NCI-H1048 (cell line): ENCODE results near the gene FAM47E.

Experiments
- DNase-seq: peaks from one replicate; lab custom pipeline; 2025; lab: John Stamatoyannopoulos, UW

FAM47E gene, protein sequence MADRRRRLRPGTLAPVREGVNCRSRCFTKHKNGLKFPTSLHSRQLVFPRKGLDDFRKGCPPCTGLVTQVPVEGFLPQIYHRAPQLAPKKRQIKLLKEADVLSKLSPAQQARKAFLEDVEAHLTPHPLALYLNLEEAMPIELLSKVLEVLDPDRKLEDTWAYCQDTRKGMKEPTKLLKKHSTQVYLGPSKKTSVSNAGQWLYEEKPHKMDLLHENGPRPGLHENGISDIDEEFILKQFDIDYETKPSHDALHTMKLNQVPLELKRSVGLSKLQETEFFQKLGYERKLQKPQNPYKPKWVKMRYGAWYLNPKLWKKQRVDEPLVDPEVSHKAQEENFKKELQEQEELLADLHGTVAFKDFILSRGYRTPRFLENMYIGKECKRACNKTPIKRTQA

DNA sequence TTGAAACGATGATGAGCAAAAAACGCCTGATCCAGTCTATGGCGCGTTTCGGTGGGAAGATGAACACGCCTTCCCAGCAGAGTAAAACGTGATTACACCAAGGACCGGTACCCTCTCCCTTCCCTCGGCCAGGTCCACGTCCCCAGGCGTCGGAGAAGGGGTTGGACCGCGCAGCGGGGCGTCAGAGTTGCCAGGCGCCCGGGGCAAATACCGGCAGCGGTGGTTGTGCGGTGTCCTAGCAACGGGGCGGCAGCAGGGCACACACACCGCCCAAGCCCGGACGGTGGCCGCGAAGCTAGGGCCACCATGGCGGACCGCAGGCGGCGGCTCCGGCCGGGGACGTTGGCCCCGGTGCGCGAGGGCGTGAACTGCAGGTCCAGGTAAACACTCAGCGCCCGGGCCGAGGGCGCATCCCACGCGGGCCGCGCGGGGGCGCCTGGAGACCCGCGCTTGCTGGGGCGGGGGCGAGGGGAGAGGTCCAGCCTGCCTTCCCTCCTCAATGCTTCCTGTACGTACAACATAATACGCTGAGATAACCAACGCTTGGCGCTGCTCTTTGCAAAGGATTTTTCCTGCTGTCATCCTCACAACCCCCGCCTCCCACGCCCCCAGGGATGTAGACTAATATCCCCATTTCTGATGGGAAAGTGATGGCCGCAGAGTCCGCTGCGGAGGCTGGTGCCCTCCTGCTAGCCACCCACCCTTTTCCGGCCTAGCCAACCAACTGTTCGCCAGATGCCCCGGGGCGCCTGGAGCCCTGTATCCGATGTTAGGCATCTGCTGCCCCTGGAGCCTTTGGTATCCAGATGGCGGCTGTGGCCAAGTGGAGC is at the start of gene FAM47E:
FAM47E (plus strand) TSS at position 281 of the 830 bp plus-strand sequence; CDS start at position 307, 26 bp downstream.
- DNase-seq, result peak; percentile 12

DNA sequence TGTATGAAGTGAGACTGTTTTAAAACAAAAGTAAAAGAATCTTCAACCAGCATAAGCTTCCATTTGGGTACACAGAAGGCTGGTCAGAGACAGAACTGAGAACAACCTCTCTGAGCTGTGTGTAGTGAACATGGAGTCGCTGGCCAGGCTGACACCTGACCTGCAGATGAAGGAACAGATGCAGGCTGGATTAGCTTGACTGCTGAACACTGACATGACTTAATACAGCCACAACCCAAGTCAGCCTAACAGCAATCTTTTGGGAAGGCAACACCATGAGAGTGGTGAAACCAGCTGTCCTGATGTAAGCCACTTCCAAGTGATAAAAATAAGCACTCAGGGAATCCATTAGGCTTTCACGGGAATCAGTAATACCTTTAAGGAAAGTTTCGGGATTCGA is 48.0 kb upstream of the FAM47E start:
- no peak for DNase-seq

DNA sequence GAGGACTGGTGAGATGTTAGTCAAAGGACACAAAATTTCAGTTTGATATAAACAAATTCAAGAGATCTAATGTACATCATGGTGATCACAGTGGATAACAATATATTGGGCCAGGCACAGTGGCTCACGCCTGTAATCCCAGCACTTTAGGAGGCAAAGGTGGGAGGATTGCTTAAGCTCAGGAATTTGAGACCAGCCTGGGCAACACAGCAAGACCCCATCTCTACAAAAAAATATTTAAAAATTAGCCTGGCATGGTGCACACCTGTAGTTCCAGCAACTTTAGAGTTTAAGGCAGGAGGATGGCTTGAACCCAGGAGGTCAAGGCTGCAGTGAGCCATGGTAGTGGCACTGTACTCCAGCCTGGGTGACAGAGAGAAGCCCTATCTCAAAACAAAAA is 46.6 kb upstream of the FAM47E start:
- DNase-seq, result no peak

DNA sequence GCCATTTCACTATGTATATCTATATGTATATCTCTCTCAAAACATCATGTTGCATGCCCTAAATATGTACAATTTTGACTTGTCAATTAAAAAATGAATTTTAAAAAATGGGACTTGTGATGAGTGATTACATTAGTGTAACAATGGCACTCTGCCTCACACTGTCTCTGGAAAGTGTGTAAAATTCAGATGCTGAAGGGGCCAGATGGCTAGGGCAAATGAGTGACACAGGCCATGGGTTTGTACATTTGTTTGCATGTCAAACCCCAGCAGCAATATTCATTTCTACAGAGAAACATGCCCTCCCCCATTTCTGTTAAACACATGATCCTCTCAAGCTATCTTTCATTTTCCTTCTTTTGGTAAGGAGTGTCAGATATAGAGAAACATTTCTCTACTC is 46.0 kb upstream of the FAM47E start:
- no peak for DNase-seq

DNA sequence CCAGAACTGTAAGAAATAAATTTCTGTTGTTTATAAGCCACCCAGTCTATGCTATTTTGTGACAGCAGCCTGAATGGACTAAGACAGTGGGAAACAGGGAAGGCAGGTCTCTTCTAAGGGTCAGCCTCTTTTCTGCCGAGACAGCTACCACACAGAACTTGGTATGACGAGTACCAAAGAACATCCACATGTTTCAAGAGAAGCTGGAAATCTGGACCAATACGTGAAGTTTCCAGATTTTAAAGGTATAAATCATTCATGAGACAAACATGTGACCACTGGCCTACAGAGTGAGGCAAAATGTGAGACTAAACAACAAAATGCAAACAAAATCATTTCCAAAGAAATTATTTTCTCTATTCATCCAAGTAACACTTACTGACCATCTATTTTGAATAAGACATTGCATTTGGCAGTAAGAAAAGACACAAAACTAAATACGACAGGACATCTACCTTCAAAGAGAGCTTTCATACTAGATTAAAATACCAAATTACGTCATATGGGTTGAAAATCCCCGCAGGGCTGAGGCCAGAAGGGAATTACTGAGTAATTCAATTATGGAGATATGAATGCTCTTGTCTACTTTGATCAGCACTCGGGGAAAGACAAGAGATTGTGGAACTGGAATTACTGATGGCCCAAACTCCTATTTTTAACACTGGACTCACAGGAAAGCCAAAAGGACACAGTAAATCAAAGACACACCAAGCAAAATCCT is 45.1 kb upstream of the FAM47E start:
- DNase-seq, result no peak

DNA sequence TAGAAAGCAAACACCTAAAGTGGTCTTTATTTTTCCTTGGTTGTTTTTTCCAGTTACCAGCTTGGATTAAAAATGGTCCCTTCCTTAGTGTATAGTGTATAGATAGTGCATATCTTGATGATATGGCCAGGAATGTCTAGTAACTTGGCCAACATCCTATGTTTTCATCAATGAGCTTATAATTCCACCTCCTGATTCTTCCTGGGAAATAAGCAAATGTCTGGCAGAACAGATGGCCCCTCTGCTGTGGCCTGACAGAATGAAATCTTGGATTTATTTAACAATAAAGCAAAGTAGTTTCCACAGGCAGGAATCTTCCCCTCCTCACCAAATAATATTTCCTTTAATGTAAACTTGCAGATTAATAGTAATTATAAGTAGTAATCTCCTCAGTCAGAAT is 44.0 kb upstream of the FAM47E start:
- DNase-seq, result no peak

DNA sequence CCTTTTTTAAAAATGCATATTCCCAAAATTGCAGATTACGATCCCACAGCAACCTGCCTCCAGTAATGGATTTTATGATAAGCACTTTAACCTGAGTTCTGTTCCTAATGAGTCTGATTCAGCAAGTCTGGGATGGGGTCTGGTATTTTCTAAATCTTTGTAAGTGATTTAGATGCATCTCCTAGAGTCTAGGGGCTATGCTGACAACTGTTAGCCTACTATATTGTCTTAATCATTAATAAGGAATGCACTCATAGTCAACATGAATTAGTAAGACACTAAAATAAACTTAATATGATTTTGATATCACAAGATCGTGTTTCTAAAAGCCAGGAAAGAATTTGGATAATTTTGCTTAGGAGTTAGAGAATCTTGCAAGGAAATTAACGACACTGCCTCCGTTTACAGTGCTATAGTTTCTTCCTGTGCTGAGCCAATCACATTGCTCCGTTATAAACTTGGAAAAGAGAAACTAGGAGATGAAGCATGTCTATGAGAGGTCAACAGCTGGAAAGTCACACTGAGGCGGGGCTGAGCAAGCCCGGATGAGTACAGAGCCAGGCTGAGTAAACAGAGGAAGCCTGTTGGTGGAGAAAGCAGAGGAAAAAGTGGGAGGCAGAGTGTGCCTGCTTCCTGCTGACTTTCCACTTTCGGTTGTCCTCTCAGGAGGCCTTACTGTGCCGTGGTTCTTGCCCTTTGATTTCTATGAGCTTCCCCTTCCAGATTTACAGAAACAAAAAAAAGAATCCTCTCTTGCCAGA is 43.3 kb upstream of the FAM47E start:
- DNase-seq, result no peak

DNA sequence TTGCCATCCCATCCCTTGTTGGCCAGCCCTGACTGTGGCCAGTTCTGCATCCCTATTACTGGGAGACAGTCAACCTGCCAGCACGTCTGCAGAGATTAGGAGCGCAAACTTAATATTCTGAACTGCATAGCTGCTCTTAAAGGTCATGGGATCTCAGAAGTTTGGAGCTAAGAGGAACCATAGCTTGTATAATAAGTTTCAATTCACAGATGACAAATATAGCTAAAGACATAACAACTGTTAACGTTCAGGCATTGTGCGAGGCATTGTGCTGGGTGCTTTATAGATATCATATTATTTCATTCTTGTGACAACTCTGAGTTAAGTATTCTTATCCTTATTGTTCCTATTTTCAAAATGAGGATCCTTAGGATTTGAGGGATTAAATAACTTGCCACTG is 41.6 kb upstream of the FAM47E start:
- no peak for DNase-seq

DNA sequence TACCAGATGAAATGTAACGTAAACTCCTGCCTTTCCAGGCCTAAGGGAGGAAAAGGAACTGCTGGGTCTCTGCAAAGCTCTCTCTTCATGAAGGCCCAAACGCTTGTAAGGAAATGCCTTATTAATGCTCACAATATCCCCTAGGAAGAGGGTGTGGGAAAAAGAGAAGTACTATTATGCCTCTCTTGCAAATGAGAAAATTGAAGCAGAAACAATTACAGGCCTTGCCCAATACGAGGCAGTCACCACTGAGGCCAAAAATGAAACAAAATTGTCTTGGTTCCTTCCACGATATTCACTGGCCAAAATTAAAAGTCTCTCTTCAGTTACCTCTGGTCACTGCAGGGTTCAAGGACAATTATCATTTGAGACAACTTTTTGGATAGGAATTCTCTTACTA is 41.1 kb upstream of the FAM47E start:
- DNase-seq, result no peak

DNA sequence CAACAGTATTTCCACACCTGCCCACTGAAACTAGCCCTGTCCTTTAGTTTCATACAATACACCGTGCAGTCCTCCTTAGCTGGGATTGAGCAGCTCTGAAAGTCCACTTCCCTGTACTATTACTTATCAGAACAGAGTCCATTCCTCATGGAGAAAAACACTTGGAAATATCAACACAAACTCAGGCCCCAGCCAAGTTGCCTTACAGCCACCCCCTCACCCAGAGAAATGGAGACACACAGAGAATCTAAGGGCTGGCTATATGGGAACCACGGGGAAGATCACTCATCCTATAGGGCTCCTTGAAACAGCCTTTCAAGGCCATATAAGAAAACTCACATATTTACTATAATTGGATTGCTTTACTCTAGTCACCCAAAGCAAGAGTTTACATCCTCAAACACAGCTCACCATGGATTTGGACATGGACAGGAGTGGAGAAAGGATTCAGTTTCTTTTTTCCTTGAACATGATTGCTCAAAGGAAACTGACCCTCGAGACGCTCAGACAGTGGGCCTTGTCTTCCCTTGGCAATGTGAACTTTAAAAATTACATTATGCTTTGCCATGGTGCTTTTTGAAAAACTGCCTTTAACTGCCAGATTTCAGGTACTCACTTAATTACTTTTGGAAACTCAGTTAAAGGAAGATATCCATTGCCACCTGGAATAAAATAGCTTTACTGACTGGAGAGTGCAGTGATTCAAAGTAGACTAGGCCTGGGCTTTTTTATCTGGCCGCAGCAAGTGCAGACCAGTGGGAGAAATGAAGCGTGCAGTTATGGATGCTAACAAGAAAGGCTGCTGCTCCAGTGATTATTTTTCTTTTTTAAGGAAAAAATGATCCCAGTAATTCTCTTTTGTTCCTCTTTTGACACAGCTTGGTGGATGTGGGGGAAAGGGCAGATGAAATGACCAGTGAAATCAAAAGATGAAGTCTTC is 39.5 kb upstream of the FAM47E start:
- DNase-seq, result no peak

DNA sequence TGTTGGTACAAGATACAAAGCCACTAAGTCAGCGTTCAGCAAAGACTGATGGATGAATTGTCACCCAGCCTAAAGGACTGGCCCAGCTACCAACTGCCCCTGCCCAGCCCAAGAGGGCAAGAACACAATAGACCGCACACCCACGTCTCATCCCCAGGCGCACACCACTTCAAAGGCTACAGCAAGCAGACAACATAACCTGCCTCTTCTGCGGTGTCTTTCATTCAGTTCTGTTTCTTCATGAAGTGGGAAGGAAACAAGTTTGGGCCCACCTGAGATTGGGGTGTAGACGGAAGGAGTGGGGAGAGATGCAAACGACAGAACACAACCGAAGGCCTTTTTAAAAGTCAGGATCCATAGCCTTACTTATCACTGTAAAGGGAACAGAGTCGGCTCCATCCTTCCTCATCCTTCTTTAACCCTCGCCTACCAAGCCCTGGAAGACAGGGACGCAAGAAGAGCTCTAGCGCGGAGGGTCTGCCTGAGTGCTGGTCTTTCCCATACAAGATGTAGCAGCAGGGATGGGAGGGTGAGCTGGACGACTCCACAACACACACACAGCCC is 38.6 kb upstream of the FAM47E start:
- no peak for DNase-seq

DNA sequence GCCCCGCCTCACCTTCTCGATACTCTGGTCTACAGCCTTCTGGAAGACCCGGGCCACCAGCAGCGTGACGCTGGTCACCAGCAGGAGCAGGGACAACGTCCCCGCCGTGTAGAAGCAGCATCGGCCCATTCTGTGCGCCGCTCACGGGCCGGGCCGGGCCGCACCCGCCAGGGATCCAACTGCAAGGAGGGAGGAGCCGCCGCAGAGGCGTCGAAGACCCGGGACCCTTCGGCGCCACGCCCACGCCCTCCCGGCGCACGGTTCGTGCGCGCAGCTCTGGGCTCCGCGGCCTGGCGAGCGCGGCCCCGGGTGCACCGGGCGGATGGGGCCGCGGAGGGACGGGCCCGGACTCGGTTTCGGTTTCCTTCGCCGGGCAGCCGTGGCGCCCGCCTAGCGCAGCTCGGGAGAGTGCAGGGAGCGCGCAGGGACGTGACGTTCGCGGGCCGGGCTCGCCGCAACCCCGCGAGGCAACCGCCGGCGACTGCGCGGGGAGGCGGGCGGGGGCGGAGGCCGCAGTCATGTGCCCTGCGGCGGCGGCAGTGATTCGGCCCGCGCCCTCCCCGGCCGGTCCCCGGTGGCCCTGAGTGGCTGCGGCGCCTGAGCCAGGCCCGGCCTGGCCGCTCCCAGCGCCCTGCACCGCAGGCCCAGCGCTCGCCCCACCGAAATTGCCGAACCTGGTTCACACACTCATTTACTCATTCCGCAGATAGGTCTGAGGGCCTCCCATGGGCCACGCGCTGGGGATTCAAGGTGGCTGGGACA is 37.9 kb upstream of the FAM47E start, which contains the start of gene SCARB2:
SCARB2 (minus strand) TSS at position 410 of the 762 bp plus-strand sequence; CDS start at position 129, 281 bp downstream.
- DNase-seq, result peak; percentile 43

DNA sequence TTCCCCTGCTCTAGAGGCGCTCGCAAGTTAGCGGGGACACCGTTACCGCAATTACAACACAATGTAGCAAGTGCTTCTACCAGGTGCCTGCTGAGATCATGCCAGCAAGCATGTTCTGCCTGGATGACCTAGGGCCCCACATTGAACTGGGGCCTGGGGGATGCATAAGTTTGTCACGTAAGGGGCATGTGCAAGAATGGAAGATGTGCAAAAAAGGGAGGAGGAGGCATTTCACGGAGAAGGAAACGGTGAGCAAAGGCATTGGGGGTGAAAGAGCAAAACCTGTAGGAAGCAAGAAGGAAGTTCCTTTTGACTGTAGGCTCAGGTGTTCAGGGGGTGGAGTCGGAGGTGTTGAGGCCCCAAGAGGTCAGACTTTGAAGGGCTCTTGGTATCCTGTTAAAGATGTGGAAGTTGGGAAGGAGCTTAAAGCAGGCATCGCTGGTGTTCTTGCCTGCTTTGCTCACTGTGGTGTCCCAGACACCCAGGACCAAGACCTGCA is 37.3 kb upstream of the FAM47E start:
- DNase-seq, result no peak

DNA sequence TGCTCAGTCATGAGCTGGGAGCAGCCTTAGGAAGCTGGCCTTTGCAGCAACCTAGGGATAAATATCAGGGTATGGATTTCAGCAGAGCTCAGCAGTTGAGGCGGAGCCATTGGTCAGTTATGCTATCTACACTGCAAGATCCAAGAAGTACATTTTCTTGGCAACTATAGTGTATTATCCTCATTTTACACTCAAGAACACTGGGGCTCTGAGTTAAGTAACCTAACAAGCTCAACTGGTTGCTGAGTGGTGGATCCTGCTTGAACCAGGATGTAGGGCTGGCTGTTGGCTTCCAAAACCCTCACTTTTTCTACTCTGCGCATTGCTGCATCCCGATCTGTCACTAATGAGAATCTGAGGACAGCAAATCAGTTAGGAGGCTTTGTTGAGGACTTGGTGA is 36.4 kb upstream of the FAM47E start:
- DNase-seq, result no peak

DNA sequence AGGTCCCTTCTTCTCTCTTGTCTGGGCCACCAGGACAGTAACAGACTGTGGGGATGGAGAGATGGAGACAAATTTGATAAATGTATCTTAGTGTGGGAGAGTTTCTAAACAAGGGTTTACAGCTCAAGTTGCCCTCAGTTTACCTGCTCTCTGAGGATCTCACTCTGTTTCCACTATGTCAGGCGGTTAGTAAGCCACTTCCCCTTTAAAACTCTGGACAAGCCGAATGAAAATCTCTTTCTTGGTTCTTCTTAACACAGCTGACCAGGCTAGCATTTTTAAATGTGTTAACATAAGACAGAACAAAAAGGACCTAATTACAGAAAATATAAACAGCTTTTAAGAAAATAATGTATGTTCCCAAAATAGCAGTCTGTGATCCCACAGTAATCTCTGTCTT is 35.0 kb upstream of the FAM47E start:
- no peak for DNase-seq

DNA sequence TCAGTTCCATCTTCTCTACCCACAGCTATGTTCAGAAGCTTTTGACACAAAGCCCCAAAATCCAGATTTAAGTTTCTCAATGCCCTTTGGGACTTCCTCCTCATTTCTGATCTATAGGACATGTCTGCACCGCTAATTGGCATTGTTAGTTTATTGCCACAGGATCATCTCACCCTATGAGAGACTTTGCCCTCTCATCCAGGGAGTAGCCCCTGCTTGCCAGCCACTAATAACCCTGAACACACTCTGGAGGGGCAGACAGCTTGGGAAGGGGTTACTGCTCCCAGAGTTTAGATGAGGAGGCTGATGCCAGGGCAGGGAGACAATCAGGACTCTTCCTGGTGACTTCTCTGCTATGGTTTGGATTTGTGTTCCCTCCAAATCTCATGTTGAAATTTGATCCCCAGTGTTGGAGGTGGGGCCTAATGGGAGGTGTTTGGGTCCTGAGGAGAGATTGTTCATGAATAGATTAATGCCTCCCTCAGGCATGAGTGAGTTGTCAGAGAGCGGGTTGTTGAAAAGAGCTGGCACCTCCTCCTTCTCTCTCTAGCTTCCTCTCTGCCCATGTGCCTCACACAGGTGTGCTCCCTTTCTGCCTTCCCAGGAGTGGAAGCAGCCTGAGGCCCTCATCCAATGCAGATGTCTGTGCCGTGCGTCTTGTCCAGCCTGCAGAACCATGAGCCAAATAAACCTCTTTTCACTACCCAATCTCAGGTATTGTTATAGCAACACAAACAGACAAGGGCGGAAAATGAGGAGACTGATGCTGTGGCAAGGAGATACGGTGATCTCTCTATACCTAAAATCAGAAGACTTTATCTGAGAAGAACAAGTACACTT is 34.3 kb upstream of the FAM47E start:
- no peak for DNase-seq

DNA sequence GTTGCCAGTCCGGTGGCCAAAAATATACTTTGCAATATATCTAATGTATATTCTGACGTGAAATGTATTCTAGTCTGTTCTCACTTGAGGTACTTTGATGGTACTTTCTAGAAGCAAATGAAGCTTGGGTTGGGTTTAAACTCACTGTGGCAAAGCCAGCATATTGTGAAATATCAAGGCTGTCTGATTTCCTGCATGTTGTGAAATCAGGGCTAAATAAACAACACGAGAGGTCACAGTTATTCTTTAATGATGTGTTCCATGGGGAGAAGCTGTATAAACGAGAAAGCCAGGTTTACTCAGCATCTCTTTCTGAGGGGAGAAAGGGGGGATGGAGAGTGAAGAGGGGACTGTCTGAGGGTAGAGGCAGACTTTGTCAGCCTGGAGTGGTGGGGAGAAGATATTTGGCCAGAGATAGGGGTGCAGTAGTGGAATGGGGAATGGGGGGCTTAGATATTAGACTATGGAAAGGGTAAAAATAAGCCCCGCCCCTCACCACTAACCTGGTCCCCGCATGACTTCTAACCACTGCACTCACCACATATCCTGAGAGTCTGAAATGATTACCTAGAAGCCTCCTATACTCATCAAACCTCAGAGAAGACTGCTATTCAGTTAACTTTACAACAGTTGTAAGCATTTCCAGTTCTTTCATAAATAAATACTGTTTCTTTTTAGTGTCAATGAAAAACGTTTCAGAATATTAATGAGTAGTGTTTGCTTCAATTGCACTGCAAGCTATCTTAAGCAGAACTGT is 32.0 kb upstream of the FAM47E start:
- no peak for DNase-seq

DNA sequence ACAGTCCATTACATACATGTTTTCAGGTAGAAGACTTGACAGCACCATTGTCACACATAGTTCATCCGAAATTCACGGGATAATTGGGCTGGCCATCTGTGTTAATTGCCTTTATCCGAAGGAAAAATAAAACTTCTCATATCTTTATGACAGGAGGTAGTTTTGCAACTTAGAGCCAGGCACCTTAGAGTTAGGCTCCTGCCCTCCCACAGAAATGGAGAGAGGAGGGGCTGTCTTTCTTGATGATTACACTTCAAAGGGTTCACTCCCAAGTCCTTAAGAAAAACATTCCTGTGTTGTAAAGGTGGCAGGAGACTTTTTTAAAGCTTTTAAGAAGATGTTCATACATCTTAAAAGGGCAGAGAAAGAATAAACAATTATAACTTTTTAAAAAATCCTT is 27.4 kb upstream of the FAM47E start:
- no peak for DNase-seq
